H1 (cell line): ENCODE data around the gene ENTPD8.

Experiments used
- EZH2 ChIP-seq: fragments of 200-600 bp; sonication (generic); IDR thresholded peaks from 2 replicates; pipeline ENCODE4 v1.7.1; 2012; ENCODE audit warnings: low read depth, mild to moderate bottlenecking, moderate library complexity, low read length, inconsistent platforms; ENCODE audit not compliant: severe bottlenecking
- POLR2AphosphoS5 ChIP-seq: IDR thresholded peaks from 2 replicates; pipeline ENCODE4 v1.6.1; 2011; ENCODE audit warnings: low read depth, low read length

GRCh38 chr9:137486141-137486490 lies 45.0 kb upstream of the ENTPD8 start:
- TF ChIP-seq EZH2, result no peak
- TF ChIP-seq POLR2AphosphoS5, result no peak
